Endometrium (tissue), 2 donors: Measurements from ENCODE around the gene ARMCX2.
"Not testable (repeated sequence)": the region's sequence is repeated elsewhere in the genome, so short reads cannot be mapped to it uniquely, and the experiment has no call there.

Experiments used
- FAIRE-seq: peaks from 2 replicates; lab custom pipeline; 2012; peaks lifted over from hg19 to GRCh38; lab: Jason Lieb, UNC
- donor health status: control.
- donor health status: control.

Gene ARMCX2

GRCh38 chrX:101659601-101660063 is at the start of gene ARMCX2:
ARMCX2 (minus strand) TSS chrX:101659850; CDS start chrX:101657588, 2,262 bp downstream.
- FAIRE-seq: no peak

DNA sequence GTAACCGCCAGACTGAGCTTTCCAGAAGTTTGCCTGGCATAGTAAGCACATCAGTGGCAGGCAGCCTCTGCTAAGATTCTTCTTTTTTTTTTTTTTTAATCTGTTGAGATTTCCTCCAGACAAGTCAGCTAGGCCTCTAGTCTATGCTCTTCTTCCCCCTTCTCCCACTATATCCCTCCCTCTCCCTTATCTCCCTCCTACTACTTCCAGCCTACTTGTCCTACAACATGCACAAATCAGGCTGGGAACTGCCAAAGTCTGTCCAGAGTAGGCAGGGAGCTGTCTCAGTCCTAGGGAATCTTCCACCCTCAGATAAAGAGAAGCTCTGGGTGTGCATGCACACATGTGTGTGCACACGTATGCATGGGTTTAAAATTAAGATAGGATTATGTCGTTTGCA is 49.7 kb upstream of the ARMCX2 start:
- FAIRE-seq: no peak

DNA sequence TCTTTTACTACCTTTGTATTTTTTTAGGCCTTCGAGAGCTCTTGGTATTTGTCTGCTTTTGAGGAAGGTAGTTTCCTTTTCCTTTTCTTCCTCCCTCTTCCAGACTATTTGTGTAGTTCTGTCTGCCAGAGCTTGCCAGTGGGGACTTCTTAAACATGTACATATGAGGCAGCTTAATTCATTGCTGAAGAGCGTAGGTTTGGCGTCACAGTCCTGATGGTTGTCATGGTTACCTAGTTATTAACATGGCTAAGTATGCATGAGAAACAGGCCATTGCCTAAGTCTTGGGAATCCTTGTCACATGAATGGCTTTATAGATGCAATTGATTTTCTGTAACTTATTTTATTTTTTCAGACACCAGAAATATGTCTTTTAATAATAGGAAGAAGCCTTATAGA is 48.5 kb upstream of the ARMCX2 start:
- no peak for FAIRE-seq

- FAIRE-seq: no peak
Measured at GRCh38 chrX:101693476-101693875, 33.8 kb upstream of the ARMCX2 start.

- no peak for FAIRE-seq
Measured at GRCh38 chrX:101691835-101692234, 32.2 kb upstream of the ARMCX2 start.

DNA sequence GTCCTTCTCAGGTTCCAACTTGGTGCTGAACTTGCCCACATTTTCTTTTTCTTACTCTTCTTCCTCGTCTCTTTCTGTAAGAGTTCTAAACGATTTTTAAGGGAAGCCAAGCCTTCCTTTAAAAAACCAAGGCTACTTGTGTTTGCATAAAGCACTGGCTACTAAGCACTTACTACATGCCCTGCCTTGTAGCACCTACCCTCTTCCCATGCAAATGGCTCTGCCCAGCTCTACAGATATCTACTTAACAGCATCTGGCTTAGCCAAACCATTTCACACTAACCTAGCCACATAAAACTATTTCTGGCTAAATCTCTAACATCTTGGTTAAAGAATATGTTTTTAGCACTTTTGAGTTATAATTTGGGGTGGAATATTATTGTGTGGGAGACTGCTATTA is 26.9 kb upstream of the ARMCX2 start:
- FAIRE-seq: no peak

DNA sequence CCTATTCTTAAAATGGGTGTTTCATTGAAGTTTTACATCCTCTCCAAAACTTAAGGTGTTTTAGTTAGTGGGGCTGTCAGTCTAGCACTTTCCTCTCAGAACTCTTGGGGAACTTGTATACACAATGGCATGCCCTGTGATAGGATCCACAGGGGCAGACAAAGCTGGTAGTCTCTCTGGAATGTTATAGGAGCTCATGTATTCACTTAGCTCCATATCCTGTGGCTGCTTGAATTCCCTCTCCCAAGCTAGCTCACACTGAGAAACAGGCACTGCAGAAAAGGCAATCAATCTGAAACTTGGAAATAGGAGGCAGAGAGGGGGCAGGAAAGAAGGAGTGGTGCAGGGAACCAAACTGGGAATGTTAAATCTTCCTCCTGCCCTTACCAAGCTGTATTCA is 26.3 kb upstream of the ARMCX2 start:
- FAIRE-seq: no peak

- no peak for FAIRE-seq
Measured at GRCh38 chrX:101682723-101683122, 23.1 kb upstream of the ARMCX2 start.

GRCh38 chrX:101677028-101677427 is 17.4 kb upstream of the ARMCX2 start:
- no peak for FAIRE-seq

- FAIRE-seq: no peak
Measured at GRCh38 chrX:101676571-101676970, 16.9 kb upstream of the ARMCX2 start.

GRCh38 chrX:101668143-101668542 is 8.5 kb upstream of the ARMCX2 start:
- no peak for FAIRE-seq

DNA sequence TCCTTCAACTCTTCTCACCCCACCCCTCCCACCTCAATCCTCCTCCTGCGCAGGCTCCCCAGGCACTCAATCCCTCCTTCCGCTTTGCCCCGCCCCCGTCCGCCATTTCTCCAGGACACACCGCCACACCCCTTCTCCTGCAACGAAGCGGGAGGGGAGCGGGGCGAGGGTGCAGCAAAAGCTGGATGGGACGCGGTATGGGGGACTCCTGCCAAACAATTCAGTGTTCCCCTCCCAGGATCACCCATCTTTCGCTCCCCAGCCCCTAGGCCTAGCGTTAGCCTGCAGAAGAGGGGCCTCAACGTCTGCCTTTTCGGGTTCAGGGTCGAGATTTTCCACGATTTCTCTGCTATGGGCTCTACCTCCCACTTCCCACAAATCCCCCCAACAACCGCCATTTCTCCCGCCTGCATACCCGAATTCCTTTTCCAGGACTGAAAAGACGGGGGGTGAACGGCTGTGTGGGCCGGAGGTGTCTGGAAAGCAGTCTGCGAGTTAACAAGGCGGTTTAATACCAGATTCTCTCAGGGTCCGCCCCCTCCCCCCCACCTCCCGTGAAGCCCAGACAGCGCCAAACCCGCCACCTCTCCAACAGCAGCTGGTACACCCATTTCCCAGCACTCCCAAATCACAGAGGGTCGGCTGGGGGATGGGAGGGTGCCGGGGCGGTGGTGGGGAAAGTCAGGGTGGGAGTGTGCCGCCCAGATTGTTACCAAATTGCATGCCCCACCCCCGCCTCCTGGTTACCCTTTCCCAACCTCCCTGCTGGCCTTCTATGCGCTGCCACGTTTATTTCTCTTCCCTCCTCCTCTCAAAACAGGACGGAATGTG is 774 bp downstream of the ARMCX2 start:
- no peak for FAIRE-seq

DNA sequence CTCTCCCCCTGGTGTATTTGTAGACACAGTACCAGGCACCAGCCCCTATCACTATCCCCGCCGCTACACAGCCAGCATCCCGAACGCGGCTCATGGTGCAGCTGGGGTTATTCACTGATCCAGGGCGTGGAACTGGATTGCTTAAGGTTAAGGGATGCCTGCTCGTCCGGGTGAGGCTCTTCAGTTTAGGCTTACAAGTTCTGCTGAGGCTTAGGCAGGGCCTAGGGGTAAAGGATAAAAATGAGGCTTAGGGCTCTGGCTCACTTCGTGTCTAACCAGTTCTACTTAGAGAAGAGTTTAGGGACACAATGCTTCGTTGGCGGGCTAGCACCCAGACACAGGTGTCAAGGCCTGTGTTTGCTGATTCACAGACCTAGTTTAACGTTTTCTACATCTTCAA is 2.2 kb downstream of the ARMCX2 start:
- FAIRE-seq: no peak

- no peak for FAIRE-seq
Measured at GRCh38 chrX:101656817-101657216, 2.8 kb downstream of the ARMCX2 start.

DNA sequence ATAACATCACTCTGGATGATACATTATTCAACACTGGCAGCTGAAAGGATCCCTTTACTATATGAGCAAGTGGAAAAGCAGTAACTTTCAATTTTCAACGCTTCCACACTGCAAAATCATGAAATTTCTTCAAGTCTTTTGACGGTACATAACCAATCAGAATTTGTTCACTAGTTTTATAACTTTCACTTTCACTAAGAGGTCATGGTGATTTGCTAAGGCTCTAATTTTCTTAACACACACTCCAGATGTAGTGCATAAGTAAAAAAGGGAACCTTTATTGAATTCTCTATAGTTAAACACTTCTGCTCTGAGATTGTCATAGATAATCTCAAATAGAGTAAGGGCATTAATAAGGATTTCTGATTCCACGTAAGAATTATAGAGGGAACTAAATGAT is 4.1 kb downstream of the ARMCX2 start:
- no peak for FAIRE-seq

- not testable (repeated sequence) for FAIRE-seq
Measured at GRCh38 chrX:101647716-101648115, 11.9 kb downstream of the ARMCX2 start.

DNA sequence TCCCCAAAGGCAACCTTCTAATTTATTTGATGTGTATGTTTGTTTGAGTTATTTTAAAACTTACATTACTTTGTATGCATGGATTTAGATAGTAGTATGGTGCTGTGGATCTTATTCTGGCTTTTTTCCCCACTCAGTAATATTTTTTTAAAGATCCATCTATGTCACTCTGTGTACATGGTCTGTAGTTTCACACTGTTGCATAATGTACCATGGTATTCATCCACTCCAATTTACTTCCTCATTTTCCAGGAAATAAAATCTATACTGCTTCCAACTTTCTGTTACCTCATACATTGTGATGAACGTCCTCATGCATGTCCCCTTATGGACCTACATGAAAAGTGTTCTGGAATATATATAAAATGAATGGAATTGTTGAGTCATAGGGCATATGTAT is 17.6 kb downstream of the ARMCX2 start:
- FAIRE-seq: no peak

DNA sequence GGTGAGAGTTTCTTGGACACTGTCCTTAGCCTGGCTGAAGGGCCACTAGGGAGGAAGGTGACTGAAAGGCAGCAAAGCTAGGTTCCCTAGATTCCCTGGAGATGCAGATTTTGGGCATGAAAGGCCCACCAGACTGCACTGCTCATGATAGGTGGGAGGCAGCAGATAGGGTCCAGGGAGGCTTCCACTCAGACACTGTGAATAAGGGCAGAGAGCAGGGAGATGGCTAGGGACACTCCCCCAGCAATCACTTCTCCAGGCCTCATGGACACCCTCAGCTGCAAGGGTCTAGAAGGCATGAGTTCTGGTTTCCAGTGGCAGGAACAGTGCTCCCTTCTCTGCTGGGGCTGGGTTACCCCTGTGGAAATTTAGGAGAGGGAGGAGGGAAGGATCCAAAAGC is 20.1 kb downstream of the ARMCX2 start:
- FAIRE-seq: no peak

- no peak for FAIRE-seq
Measured at GRCh38 chrX:101619364-101619763, 40.3 kb downstream of the ARMCX2 start.

DNA sequence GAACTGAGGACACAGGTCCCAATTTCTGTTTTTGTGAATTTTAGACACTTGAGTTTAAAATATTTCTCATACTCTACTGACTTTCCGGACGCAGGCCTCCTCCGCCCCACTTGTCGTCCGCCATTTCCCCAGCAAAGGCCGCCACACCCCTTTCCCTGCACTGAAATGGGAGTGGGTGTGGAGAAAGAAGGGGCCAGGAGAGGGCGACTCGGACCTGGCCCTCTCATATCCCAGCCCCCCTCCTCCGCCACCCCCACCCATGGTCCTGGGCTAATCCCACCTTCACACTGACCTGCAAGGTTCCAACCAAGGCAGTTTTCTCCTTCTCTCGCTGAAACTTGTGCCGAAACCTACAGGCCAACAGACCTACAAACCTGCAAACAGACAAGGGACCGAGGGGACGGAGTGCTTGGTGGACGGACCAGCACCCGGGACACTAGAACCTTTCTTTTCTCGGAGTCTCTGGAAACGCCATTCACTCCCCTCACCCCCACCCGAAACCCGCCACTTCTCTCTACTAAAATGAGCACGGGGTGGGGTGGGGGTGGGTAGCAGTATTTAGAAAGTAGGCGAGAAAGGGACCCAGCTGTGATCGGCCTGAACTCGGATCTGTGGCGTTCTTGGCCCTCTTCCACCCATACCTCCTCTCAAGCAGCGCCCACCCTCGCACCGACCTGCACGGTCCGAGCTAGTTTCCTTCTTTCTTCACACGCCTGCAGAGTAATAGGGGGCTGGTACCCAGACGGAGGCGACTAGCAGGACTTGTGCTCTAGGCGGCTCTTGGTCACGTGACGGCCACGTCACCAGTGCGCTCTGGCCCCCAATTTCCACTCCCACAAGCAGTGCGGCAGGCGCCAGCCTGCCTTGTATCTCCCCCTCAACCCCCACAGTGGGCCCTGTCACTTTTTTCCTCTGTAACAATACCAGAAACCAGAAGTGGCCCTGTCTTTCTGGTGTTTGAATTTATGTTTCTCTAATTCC is 42.1 kb downstream of the ARMCX2 start, which contains the start of gene ARMCX6:
Gene ARMCX6 (minus strand): TSS at position 790 of the 981 bp plus-strand sequence. CDS start 1,380 bp downstream, outside the sequence.
- FAIRE-seq: no peak

DNA sequence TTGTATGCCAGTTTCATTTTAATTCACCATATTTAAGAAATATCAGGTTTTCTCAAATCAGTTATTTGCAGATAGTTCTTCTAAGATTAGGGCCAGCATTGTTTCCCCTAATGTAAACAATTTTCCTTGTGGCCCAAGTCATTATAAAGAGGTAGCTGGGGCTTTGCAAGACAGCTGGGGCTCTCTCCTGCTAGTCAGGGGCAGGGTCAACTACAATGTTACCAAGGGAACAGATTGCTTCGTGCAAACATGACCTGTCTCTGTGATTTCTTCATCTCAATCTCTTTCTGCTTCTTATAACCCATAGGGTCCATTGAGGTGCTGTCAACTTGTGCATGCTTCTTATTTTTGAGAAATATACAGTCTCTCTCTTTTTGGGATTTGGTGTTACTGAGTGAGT is 53.9 kb downstream of the ARMCX2 start:
- no peak for FAIRE-seq
